ENCODE data around the gene HSPA12B.

HSPA12B gene

DNA sequence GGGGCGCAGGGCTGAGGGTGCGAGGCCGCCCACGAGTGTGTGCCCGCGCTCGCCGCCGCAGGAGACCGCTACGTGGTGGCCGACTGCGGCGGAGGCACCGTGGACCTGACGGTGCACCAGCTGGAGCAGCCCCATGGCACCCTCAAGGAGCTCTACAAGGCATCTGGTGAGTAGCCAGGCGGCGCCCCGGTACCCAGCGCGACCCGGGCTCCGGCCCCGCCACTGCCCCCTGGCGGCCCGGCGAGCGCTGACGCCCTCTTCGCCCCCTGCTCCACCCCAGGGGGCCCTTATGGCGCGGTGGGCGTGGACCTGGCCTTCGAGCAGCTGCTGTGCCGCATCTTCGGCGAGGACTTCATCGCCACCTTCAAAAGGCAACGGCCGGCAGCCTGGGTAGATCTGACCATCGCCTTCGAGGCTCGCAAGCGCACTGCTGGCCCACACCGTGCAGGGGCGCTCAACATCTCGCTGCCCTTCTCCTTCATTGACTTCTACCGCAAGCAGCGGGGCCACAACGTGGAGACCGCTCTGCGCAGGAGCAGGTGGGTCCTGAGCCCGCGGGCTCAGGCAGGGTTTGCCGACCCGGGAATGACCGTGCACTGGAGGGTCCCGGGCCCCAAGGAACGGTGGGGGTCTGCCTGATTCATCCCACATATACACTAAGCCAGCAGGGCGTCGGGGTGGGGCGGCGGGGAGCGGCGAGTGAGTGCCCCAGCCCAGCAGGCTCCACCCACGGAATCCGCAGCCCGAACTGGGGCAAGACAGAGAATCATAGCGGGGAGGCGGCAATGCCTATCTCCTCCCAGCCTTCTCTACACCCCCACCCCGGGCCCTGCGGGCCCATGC is 17.4 kb downstream of the HSPA12B start:
- DNase-seq, result peak; percentile 71

DNA sequence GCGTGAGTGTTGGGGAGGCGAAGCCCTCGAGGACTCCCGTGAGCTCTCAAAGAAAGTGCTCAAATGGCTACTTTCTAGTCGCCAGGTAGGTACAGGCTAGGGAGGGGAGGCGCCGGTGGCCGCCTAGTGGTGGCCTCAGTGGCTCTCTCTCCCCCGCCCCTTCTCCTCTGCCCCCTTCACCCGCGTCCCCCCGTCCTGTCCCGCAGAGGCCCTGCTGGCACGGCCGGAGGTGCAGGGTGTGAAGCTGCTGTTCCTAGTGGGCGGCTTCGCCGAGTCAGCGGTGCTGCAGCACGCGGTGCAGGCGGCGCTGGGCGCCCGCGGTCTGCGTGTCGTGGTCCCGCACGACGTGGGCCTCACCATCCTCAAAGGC is 18.8 kb downstream of the HSPA12B start:
- no peak for DNase-seq

DNA sequence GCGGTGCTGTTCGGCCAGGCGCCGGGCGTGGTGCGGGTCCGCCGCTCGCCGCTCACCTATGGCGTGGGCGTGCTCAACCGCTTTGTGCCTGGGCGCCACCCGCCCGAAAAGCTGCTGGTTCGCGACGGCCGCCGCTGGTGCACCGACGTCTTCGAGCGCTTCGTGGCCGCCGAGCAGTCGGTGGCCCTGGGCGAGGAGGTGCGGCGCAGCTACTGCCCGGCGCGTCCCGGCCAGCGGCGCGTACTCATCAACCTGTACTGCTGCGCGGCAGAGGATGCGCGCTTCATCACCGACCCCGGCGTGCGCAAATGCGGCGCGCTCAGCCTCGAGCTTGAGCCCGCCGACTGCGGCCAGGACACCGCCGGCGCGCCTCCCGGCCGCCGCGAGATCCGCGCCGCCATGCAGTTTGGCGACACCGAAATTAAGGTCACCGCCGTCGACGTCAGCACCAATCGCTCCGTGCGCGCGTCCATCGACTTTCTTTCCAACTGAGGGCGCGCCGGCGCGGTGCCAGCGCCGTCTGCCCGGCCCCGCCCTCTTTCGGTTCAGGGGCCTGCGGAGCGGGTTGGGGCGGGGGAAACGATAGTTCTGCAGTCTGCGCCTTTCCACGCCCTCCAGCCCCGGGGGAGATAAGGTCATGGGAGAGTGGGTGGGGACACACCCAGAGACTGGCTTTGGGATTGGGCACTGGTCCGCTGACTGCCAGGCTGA is 19.3 kb downstream of the HSPA12B start:
- DNase-seq, result peak; percentile 96

DNA sequence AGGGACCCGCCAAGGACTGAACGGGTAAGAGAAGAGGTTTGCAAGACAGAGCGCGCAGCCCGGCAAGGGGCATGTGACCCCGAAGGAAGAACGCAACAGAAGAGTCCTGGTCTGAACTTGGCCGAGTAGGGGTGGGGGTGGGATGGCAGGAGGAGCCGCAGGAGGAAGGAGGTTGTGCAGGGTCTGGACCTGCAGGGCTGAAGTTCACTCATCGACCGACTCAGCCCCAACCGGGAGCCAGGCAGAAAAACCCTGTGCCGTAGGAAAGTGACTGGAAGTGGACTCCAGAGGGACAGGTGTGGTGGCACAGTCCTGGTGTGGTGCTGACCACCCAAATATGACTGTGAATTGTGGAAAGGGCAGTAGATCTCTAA is 19.9 kb downstream of the HSPA12B start:
- no peak for DNase-seq

DNA sequence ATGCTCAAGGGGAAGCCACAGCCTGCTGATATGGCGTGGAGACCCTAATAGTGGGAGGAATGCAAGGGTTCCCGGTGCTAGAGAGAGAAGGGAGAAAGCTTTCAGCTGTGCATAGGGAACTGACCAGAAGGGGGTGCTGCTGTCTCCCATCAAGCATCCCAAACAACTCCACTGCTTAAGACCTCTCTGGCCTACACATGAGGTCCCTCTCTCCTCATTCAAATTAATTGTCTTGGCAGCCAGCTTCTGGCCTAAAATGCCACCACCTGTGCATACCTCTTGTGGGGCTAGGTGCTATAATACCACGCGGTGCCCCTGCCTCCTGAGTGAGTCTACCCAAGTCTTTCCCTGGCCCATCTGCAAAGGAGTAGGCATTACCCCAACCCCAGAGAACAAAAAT is 20.6 kb downstream of the HSPA12B start:
- peak; percentile 92 for DNase-seq

DNA sequence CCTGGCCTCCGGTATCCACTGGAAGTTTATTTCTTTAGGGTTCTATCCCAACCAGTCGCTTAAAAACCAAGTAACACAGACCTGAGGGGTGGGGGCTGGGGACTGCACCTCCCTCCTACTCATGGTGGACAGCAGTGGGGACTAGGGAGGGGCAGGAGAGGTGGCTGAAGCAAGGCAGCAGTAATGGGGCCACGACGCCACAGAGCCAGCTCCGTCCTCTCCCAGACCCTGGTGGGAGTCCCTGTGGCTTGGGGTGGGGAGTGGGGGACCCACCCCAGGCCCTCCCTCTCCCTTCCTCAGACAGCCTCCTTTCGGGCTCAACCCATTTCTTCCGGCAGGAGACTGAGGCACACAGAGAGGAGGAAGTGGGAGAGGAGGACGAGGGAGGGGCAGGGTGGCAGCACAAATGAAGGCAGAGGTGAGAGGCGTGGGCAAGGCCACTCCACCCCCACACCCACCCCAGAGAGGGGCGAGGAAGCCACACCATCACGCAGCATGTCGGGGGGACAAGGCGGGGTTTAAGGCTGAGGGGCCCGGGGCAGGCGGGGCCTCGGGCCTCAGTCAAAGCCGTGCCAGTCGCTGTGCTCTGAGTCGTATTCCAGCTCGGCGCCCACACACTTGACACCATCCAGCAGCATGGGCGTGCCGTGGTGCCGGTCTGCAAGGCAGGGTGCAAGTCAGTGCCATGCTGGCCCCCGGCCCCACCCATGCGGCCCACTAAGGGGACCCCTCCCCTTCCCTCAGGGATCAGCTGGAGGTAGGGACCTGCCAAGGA is 21.2 kb downstream of the HSPA12B start:
- no peak for DNase-seq

DNA sequence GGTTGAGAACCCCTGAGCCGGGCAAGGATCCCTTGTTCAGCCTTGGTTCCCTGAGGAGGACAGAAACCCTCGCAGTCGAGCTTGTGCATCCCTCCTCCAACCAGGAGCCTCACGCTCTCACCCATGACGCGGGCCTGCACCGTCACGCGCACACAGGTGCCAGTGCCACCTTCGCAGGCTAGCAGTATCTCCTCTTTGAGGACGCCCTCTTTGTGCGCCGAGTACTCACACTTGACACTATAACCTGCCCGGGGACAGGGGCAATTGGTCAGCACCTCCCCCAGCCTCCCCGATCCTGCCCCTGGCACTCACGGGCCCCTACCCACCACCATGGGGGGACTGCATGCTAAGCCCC is 21.8 kb downstream of the HSPA12B start:
- no peak for DNase-seq

DNA sequence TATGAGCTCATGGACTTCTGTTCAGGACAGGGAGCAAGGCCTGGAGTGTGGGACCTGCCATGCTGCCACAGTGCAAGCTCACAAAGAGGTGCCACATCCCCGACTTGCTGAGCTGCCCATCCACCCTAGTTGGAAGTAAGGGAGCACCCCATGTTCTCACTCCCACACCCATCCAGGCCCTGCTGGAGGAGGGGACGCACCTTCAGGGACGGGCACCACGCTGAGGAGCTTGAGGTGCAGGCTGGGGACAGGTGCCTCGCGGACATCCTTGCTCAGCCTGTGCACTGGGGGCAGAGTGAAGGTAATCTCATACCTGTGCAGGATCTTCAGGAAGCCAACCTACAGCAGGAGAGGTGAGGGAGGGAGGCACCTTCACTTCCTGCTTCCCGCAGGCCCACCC is 22.8 kb downstream of the HSPA12B start:
- DNase-seq, result no peak

DNA sequence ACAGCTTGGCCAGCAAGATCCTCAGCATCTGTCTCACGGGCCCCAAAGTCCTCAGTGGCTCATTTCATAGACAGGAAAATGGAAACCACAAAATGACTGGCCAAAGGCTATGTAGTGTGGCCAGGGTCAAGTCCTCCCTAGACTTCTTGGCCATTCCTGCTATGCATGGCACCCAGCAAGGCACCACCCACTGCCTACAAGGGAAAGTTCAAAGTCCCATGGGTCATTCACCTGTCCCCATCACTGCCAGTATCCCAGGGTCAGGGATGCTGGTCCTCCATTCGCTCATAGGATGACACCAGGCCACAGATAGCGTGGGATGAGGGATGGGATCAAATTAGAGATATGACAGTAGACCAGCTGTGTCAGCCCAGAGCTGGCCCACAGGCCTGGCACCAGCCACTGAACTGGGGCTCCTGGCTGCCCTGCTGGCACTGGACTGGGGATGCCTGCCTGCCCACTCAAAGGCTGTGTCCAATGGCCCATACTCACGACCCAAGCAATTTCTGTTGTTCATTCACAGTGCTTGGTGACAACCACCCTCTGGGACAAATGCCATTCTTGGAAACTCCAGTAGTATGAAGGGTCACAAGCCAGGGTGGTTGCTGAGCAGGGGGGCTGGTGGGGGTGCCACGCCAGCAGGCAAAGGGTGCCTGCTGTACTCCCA is 23.5 kb downstream of the HSPA12B start:
- DNase-seq, result no peak

DNA sequence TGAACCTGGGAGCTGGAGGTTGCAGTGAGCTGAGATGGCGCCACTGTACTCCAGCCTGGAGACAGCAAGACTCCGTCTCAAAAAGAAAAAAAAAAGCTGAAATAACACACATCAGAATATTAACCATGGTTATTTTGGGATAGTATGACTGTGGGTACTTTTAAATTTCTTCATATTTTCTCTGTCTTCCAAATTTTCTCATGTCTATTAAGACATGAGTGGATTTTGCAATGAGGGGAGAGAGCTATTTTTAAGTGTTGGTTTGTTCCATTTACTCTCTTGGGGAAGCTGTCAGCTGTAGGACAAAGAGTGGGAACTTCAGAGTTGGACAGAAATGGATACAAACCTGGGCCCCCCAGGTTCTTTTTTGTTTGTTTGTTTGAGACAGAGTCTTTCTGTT is 24.8 kb downstream of the HSPA12B start:
- no peak for DNase-seq

DNA sequence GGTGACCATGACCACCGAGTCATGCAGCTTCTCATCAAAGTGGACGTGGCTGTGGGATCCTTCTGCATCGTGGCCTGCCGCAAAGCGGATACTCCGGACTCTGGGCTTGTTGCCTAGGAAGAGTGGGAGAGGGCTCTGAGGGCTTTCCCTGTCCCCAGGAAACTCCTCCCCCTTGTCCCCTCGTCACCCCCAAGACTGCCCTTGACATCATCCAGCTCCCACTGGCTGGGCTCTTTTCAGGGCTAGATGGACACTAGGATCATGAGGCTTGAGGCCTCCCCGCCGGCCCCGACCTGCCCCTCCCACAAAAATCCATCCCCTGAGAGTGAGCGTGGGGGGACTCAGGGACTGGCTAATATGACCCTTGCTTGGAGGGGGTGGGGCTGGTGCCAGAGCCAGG is 26.1 kb downstream of the HSPA12B start:
- DNase-seq, result no peak

DNA sequence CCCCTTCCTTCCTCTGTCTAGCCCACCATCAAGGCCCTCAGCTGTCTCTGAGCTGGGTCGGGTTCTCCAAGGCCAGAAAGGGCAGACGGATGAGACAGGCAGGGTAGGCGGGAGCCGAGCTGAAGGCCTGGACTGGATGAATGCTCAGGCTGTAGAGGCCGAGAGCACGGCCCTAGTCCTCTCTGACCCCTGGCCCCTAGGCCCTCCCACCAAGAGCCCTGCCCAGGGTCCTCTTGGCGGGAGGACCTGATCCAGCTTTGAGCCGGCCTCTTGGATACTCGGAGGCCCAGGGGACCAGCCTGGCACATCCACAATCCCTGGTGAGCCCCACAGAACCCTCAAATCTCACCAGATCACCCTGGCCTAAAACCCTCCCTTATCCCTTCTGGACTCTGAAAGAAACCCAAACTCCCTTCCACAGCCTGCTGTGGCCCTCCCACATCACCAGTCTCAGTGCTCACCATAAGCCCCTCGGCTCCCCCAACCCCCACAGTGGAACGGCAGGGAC is 26.9 kb downstream of the HSPA12B start:
- no peak for DNase-seq

DNA sequence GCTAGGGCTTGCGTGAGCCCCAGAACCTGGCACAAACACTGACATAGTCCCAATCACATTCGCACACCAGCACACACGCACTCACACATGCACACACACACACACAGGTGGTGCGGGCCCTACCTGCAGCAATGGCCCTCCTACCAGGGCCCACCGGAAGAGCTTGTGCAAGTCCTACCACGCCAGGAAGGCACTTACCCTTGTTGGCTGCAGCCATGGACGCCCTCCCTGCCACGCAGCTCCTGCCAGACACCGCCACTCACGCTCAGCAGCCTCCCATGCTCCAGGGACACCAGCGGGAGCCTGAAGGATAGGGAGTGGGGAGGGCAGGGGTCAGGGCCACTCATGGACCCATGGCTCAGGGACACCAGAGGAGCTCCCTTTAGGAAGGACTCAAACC is 27.4 kb downstream of the HSPA12B start:
- no peak for DNase-seq

DNA sequence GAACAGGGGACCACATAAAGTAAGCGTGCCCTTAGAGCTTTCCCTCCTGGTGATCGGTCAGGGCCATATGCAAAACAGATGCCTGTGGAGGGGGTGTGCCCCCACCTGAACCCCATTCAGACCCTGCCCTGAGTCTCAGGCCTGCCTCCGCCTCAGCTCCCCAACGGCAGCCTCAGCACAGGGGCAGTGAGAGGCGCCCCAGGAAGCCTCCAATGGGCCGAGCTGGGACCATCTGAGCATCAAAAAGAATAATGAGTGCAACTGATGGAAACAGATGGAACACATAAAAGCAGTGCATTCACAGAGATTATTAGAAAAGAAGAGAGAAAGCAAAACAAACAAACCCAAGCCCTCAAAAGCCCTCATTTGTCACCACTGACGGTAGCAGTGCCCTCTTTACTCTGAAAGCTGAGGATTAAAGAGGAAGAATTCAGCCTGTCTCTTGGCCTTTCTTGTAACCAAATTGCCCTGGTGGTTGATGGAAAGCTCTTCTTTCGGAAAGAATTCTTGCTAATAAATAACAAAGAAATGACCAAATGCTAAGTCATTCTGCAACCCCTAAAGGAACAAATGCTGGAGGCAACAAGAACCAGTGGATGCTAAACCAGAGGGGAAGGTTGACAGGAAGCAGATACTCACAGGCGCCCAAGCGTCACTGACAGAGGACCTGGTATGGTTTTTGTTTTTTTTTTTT is 28.3 kb downstream of the HSPA12B start:
- DNase-seq, result no peak

DNA sequence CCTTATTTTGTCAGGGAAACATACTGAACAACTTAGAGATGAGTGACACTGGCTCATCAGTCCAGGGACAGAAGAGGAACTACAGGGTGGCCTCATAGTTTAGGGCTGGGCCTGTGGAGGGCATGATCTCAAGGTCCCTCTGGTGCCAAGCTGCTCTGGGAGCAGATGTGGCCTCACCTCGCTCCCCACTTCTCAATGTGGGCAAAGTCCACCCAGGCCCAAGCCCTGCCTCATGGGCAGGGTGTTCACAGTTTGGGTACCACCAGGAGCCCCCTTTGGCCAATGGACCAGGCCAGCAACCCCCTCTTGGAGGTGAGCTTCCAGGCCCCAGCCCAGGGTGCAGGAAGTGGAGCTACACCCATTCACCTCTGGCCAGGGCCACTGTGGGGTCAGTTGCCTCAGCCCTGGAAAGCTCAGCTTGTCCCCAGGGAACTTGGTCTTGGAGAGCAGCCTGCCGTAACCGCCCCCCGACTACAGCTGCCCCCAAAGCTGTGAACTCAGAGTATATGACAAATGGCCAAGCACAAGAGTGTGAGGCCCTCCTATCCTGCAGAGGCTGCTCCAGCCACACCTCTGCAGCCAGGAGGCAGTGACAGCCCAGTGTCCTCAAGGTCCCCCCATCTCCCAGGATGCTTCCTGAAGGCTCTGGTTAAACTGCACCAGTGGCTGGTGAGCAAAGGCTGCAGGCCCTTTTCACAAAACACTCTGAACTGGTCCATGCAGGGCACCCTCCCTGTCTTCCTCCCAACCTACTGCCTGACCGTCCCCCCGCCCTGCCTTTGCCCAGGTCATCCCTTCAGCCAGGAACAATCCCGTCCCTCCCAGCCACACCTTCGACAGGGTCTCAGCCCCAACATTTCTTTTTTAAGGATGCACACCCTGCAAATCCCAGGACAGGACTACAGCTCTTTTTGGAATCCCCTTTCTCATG is 31.5 kb downstream of the HSPA12B start:
- no peak for DNase-seq

DNA sequence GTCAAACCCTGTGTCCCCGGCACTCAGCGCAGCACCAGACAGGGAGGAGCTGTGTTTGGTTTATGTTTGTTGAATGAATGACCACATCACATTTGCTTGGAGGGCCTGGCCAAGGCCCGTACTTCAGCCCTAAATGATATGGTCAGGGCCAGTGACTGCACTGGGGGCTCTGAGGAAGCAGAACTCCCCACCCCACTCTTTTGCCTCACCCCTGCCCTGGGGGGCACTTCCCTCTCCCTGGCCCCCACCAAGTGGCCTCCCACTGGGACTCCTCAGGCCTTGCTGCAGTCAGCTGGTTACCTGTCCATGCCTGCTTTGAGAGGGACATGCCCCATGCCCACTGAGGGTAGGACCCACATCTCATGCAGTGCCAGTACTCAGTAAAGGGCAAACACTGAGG is 32.2 kb downstream of the HSPA12B start:
- no peak for DNase-seq

DNA sequence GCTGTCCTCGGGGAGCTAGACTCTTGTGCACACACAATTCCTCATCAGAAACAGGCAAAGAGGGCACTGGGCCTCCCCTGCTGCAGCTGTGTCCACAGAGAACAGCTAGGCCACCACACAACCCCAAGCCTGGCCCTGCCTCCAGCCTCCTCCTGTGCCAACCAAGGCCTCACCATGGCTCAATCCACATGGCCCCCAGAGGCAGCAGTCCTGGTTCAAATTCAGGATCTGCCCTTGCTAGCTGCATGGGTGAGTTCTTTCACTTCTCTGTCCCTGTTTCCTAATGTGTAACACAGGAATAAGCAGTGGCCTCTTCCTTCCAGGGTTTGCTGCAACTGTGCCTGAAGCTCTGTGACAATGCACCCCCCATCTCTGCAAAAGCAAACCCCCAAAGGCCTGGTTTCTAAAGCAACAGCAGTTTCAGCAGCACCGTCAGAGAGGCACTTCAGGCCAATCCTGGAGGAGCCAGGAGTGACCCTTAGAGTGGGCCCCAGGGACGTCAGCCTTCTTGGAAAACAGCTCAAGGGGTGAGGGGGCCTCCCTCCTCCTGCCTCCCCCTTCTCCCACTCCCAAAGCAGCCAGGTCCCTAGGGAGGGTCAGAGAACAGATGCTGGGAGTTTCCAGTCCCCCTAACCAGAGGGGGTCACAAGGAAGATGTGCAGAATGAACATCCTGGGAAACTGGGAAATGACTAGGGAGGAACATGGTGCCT is 32.8 kb downstream of the HSPA12B start:
- DNase-seq, result no peak

DNA sequence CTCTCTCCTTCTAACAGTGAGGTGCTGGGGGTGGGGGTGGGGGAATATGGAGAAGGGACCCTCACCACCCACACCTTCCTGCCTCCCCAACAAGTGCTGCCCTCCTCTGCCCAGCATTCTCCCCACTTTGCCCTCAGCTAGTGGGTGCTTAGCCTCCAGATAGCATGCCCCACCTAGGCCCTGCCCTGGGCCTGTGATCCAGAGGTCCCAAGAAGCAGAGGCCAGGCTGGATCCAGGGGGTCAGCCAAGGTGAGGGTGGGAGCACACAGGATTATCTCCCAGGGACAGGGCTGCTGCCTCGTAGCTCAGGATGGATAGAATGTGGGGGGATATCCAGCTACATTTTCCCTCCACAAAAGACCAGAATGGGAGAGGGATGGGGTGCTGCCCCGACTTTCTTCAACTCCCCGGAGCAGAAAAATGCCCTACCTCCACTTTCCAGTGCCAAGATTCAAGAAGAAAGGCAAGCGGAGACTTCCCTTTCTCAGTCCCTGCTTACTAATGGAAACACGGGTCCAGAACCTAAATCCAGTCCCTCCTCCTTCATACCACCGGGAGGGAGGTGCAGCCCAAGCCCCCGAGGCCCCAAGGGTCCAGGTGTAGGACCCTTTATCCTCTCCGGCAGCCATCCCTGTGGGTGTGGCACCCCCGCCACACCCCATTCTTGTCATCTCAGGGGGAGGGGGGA is 34.1 kb downstream of the HSPA12B start:
- DNase-seq, result peak; percentile 38

DNA sequence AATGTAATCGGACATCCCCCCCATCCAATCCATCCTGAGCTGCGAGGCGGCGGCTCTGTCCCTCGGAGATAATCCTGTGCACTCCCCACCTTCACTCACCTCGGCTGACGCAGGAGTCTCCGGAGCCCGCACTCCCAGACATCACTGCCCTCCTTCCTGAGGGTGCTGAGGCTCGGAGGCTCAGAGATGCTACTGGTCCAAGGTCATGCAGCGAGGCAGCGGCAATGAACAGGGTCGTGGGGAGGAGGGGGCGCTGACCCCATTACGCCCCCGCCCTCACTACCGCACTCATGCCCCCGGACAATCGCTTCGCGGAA is 34.6 kb downstream of the HSPA12B start:
- peak; percentile 84 for DNase-seq

Measured in hematopoietic multipotent progenitor cell treated with erythropoietin and hydrocortisone succinate and interleukin-3 and kit ligand, for 6 days (in vitro differentiated cells).